ENCODE data around the gene AZIN2. TPM values are rescaled to one million over a fixed set of nuclear protein-coding genes. Genes with fewer than 3 reads are reported as not detected.

AZIN2 gene
- total and polyA plus RNA-seq, 2 of the 13 experiments (the other 11 are each of a cell fraction or from before 2014, with no cell fraction given) = 1.7 to 3.5 TPM

GRCh38 chr1:33055210-33056008 lies 25.5 kb upstream of the AZIN2 start (continued):
- peak; percentile 59; the same call in 1 of the 2 replicates for TF ChIP-seq IRF9 (CRISPR knock-in tag; IDR thresholded peaks at IDR 0.05; ENCODE audit: borderline replicate concordance)
- no peak for TF ChIP-seq HNF4G (IDR thresholded peaks at IDR 0.05; ENCODE audit: borderline replicate concordance, low read depth, low read length)
- no peak for TF ChIP-seq HNF4G (CRISPR knock-in tag; IDR thresholded peaks at IDR 0.05; ENCODE audit: borderline replicate concordance, low read depth)
- no peak for TF ChIP-seq FOXA1 (IDR thresholded peaks at IDR 0.05)
- TF ChIP-seq FOXA1 (CRISPR knock-in tag; IDR thresholded peaks at IDR 0.05) = peak; percentile 2; the same call in 1 of the 2 replicates
- TF ChIP-seq KDM2A (CRISPR knock-in tag; IDR thresholded peaks at IDR 0.05; ENCODE audit: borderline replicate concordance, low read depth) = peak; percentile 40; the same call in 1 of the 2 replicates
- no peak for TF ChIP-seq NR2F1 (CRISPR knock-in tag; IDR thresholded peaks at IDR 0.05)
- TF ChIP-seq SMC3 (IDR thresholded peaks at IDR 0.05; ENCODE audit: low read length) = peak; percentile 95
- TF ChIP-seq CEBPG (CRISPR knock-in tag; IDR thresholded peaks at IDR 0.05) = peak; percentile 39; the same call in 1 of the 2 replicates
- peak; percentile 67; the same call in 1 of the 2 replicates for TF ChIP-seq KDM1A (CRISPR knock-in tag; IDR thresholded peaks at IDR 0.05)
- no peak for TF ChIP-seq MAZ (IDR thresholded peaks at IDR 0.05; ENCODE audit: borderline replicate concordance, low read depth, low read length)
- TF ChIP-seq MAZ (CRISPR knock-in tag; IDR thresholded peaks at IDR 0.05; ENCODE audit: low read depth) = 0 out of 2 replicates have a peak, but pooled peaks have one; percentile 51
- no peak for TF ChIP-seq SOX6 (IDR thresholded peaks at IDR 0.05)
- peak; percentile 37 for TF ChIP-seq SOX6 (CRISPR knock-in tag; IDR thresholded peaks at IDR 0.05)
- peak; percentile 29; the same call in 1 of the 2 replicates for TF ChIP-seq UBTF (CRISPR knock-in tag; IDR thresholded peaks at IDR 0.05)
- TF ChIP-seq CHD2 (IDR thresholded peaks at IDR 0.05; ENCODE audit: low read depth, low read length) = peak; percentile 83
- TF ChIP-seq MTF2 (CRISPR knock-in tag; IDR thresholded peaks at IDR 0.05; ENCODE audit: borderline replicate concordance) = 0 out of 2 replicates have a peak, but pooled peaks have one; percentile 25
- no peak for TF ChIP-seq KDM5B (CRISPR knock-in tag; IDR thresholded peaks at IDR 0.05; ENCODE audit: borderline replicate concordance)
- TF ChIP-seq ATF4 (CRISPR knock-in tag; IDR thresholded peaks at IDR 0.05) = peak in 1 of 2 experiments; percentile 40; a peak in 1 of 4 replicates
- 0 out of 2 replicates have a peak, but pooled peaks have one; percentile 46 for TF ChIP-seq EED (CRISPR knock-in tag; IDR thresholded peaks at IDR 0.05)
- no peak; the same call in 1 of the 2 replicates for TF ChIP-seq ZNF205 (CRISPR knock-in tag; IDR thresholded peaks at IDR 0.05)
- TF ChIP-seq BCL6 (CRISPR knock-in tag; IDR thresholded peaks at IDR 0.05) = peak; percentile 41; the same call in 1 of the 2 replicates
- TF ChIP-seq ESRRA (CRISPR knock-in tag; IDR thresholded peaks at IDR 0.05; ENCODE audit: low read depth) = 0 out of 2 replicates have a peak, but pooled peaks have one; percentile 28
- no peak for TF ChIP-seq ZNF263 (CRISPR knock-in tag; IDR thresholded peaks at IDR 0.05)
- TF ChIP-seq HBP1 (CRISPR knock-in tag; IDR thresholded peaks at IDR 0.05; ENCODE audit: low read depth) = 0 out of 2 replicates have a peak, but pooled peaks have one; percentile 17

Data from HepG2 (cell line).